ENCODE measurements around the gene PGP. TPM values are rescaled to one million over a fixed set of nuclear protein-coding genes. Genes with fewer than 3 reads are reported as not detected.

The PGP gene
- total and polyA plus RNA-seq, 10 of the 15 experiments (the other 5 are each of a cell fraction or from before 2014, with no cell fraction given), result 0.42 to 28.0 (median 12.1) TPM

GRCh38 chr16:2171601-2172178 is 43.0 kb downstream of the PGP start:
- H3K9ac ChIP-seq (ENCODE audit: control insufficient read depth, insufficient read depth, low read length), result no peak overlapping the region
- TF ChIP-seq RAD21 (IDR thresholded peaks at IDR 0.05; ENCODE audit: insufficient read depth, low read depth, low read length), result no peak
- TF ChIP-seq CHD1 (IDR thresholded peaks at IDR 0.05; ENCODE audit: low read depth, low read length), result no peak
- TF ChIP-seq SUPT20H (IDR thresholded peaks at IDR 0.05; ENCODE audit: borderline replicate concordance, control insufficient read depth, low read depth, low read length), result no peak
- no peak for TF ChIP-seq MLLT1 (IDR thresholded peaks at IDR 0.05)
- TF ChIP-seq PAX8 (IDR thresholded peaks at IDR 0.05), result no peak
- no peak for TF ChIP-seq HCFC1 (IDR thresholded peaks at IDR 0.05; ENCODE audit: low read length)
- no peak for TF ChIP-seq IRF4 (IDR thresholded peaks at IDR 0.05; ENCODE audit: low read depth, low read length)
- TF ChIP-seq STAT3 (IDR thresholded peaks at IDR 0.05; ENCODE audit: low read depth, low read length), result no peak
- TF ChIP-seq KDM1A (IDR thresholded peaks at IDR 0.05; ENCODE audit: borderline replicate concordance), result no peak
- TF ChIP-seq ZBTB40 (IDR thresholded peaks at IDR 0.05; ENCODE audit: borderline replicate concordance), result no peak
- no peak for TF ChIP-seq CREM (IDR thresholded peaks at IDR 0.05; ENCODE audit: low read depth)
- TF ChIP-seq EED (IDR thresholded peaks at IDR 0.05; ENCODE audit: low read depth), result no peak
- no peak for TF ChIP-seq TARDBP (IDR thresholded peaks at IDR 0.05; ENCODE audit: borderline replicate concordance)
- TF ChIP-seq CBX5 (IDR thresholded peaks at IDR 0.05; ENCODE audit: low read depth), result no peak
- TF ChIP-seq JUNB (IDR thresholded peaks at IDR 0.05), result no peak
- no peak for TF ChIP-seq CBX3 (IDR thresholded peaks at IDR 0.05; ENCODE audit: borderline replicate concordance, low read depth)
- TF ChIP-seq KLF5 (IDR thresholded peaks at IDR 0.05; ENCODE audit: partially characterized antibody), result no peak
- TF ChIP-seq BCL3 (IDR thresholded peaks at IDR 0.05; ENCODE audit: borderline replicate concordance, insufficient read depth, low read depth, low read length, poor library complexity, severe bottlenecking), result no peak
- no peak for TF ChIP-seq POLR2AphosphoS5 (IDR thresholded peaks at IDR 0.05; ENCODE audit: low read length)
- no peak for TF ChIP-seq SRF (IDR thresholded peaks at IDR 0.05; ENCODE audit: low read depth in 2 of 2, low read length in 2 of 2)
- H3K27me3 ChIP-seq (replicated peaks in 1 of 2; ENCODE audit: control insufficient read depth in 2 of 2, insufficient read depth in 2 of 2, low read length in 1 of 2), result no peaks in the 10 kb centered on the region
- in situ Hi-C loops (cut with MboI), result no loop called here
- no peaks in the 10 kb centered on the region for H3K79me2 ChIP-seq (ENCODE audit: control insufficient read depth, insufficient read depth, low read length)
- ATAC-seq, result no peak
- no TSS peak for BruUV-seq (replicated peaks)
- CTCF ChIA-PET, result no interaction called here
- no peak overlapping the region for H2AFZ ChIP-seq (ENCODE audit: control insufficient read depth, low read depth, low read length)
- no peaks in the 10 kb centered on the region for H4K20me1 ChIP-seq (ENCODE audit: control insufficient read depth, insufficient read depth)
- no peak for DNase-seq (ENCODE audit: low read depth, low spot score)
- WGBS (ENCODE audit: insufficient coverage, insufficient replicate concordance, low lambda C conversion rate, missing lambda C conversion rate), result over 99% methylated on average over 21 of the region's 28 CpGs
- peaks cover 9 to 19% of the 10 kb centered on the region in 2 experiments; a peak in 3 of 4 replicates for H3K36me3 ChIP-seq (ENCODE audit: control insufficient read depth in 2 of 2, insufficient read depth in 2 of 2, low read length in 1 of 2)
- POLR2A ChIA-PET, result no interaction called here
- H3K27ac ChIP-seq (ENCODE audit: control insufficient read depth, insufficient read depth), result no peak overlapping the region
- SMC1A ChIA-PET (ENCODE audit: uncharacterized antibody, unreplicated experiment), result no interaction called here
- H3K9me3 ChIP-seq (replicated peaks; ENCODE audit: control insufficient read depth, insufficient read depth, low read length), result no peaks in the 10 kb centered on the region
- H3K4me3 ChIP-seq, result no peak overlapping the region
- intact Hi-C loops (cut with micrococcal nuclease; ENCODE audit: unreplicated experiment), result no loop called here
- no peak overlapping the region for H3K4me2 ChIP-seq (ENCODE audit: control insufficient read depth, insufficient read depth)
- RAD21 ChIA-PET (ENCODE audit: unreplicated experiment), result no interaction called here
- H3K4me1 ChIP-seq (ENCODE audit: control insufficient read depth, insufficient read depth, low read length), result no peaks in the 10 kb centered on the region
- FAIRE-seq, result no peak
